Head of caudate nucleus (tissue), 42 donors: ENCODE results near the gene FAM110A.
A peak's percentile ranks its signal among the peaks of the same experiment; 100 is the strongest.
"Not testable (repeated sequence)": the region's sequence is repeated elsewhere in the genome, so short reads cannot be mapped to it uniquely, and the experiment has no call there.

Source experiments
- DNase-seq, 42 donors: peaks; one replicate each; pipeline versions ENCODE4 v3.0.0 to v3.0.0-alpha.2; 2020 to 2021; ENCODE audit warnings: mixed read lengths in 7 of 42
- intact Hi-C: fragments of 100-400 bp; cut with DNase I; formaldehyde crosslinking; loops from one replicate; pipeline ENCODE4 v1.15.0; 2022

Gene FAM110A

DNA sequence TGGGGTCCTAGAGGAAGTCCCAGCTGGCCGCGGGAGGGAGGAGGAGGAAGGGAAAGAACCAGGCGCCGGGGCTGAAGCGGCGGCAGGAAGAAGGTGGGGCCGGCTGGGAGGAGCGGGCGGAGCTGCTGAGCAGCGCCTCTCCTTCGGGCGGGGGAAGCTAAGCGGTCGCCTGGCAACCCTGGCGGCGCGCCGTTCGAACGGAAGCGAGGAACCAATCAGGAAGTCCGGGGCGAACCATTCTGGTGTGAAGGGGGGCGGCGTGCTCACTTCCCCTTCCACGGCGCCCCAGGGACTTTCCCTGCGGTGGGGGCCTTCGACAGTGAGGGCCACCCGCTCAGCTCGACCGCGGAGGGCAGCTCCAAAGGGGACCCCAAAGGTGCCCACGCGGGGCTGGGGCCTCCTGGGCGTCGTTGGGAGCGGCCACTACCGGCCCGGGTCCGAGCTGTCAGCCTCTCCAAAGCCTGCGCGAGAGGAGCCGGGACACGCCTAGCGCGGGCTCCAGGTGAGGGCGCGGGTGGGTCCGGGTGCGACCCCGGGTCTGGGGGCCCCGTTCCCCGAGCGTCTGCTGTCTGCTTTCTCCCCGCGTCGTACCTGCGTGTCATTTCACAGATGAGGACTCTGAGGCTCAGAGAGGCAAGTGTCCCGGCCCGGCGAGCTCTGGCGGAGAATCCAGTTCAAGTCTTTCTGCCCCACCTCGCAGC, at the start of gene FAM110A:
TSS of gene FAM110A (plus strand) at position 266 of the 701 bp plus-strand sequence. CDS start 11,090 bp downstream, outside the sequence.
- intact Hi-C loops, result no loop called here
- DNase-seq, result peak; percentile 87 to 98 (median 95)

DNA sequence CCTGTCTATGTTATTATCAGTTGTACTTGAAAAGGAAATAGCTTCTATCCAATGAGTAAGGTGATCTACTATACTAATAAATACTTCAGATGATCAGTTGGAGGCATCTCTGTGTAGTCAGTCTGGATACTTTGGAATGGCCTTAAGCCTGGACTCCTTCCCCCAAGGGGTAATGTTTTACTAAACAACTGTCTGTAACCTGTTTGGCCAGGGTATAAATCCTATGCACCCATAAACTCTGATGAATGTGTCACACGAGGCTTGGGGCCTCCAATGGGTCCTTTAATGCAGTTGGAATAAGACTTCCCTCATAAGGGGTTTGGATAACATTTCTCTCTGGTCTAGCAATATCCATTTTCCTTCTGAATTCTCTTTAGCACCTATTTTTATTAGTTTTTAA, 45.7 kb upstream of the FAM110A start:
- intact Hi-C loops, result no loop called here
- DNase-seq, result no peak

DNA sequence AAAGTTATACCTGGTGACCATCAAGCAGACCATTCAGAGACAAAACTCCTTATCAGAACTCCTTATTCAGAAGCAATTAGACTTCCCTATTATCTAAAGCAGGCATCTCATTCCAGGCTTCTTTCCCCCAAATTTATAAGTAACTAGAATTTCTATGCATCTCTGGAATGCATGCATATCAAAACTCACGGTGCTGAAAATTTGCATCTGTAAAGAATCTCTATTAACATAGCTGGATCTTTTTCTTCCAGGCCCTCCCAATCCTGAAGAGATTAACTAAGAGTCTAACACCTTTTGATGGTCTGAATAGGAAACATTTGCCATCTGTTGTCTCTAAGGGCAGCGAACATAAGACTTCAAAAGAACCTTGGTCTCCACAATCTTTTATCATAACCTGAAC, 42.5 kb upstream of the FAM110A start:
- no peak for DNase-seq
- intact Hi-C loops, result no loop called here

DNA sequence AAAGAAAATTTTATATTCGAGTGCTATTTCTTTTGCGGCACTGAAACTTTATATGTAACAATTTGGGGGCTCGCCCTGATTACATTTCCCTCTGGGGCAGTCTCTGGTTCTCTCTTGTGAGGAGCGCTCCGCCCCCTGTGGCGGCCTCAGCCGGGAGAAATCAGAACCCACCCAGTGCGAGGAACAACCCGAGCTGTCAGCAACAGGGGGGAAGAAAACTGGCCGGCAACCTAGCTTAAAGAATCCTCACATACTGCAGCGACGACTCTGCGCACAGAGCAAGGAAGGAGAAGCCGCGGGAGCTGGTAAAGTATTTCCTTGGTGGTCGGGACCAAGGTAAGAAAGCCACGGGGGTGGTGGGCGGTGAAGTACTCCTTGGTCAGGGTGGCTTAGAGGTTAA, 41.3 kb upstream of the FAM110A start:
- DNase-seq, result no peak
- intact Hi-C loops, result no loop called here

DNA sequence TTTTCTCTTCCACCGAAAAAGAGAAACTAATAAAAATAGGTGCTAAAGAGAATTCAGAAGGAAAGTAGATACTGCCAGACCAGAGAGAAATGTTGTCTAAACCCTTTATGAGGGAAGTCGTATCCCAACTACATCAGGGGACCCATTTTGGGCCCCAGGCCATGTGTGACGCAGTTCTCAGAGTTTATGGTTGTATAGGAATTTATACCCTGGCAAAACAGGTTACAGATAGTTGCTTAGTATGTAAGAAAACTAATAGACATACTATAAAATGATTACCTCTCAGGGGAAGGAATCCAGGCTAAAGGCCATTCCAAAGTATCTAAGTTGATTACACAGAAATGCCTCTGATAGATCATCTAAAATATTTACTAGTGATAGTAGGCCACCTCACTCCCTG, 36.6 kb upstream of the FAM110A start:
- DNase-seq, result no peak
- intact Hi-C loops, result no loop called here

DNA sequence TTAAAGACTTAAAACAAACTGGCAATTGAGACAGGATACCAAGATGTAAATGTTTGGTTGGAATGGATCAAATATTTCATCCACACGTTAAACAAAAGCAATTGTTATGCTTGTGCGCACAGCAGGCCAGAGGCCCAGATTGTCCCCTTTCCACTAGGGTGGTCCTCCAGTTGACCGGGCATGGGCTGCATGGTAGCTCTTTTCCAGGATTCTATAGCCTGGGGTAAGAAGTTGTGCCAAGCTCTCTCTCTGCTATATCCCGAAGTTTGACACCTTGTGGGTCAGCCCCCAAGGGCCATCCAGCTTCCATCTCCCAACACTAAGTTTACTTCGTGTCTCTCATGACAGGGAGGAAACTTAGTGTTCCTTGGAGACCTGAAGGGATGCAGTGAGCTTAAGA, 34.8 kb upstream of the FAM110A start:
- DNase-seq, intact Hi-C loops: not testable (repeated sequence)

DNA sequence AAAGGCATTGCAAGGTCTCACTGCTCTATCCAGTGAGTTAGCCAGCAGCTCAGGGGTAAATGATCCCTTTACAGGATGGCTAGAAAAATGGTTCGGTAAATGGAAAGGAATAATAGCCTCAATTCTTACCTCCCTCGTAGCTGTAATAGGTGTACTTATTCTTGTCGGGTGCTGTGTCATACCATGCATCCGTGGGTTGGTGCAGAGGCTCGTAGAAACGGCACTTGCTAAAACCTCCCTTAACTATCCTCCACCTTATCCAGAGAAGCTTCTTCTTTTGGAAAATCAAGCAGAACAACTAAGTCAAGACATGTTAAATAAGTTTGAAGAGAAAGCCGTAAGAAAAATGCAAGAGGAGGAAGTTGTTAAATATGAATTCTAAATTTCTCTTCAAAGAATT, 33.5 kb upstream of the FAM110A start:
- DNase-seq, result peak in 14 of 42 donors; percentile 10 to 64 (median 40)

DNA sequence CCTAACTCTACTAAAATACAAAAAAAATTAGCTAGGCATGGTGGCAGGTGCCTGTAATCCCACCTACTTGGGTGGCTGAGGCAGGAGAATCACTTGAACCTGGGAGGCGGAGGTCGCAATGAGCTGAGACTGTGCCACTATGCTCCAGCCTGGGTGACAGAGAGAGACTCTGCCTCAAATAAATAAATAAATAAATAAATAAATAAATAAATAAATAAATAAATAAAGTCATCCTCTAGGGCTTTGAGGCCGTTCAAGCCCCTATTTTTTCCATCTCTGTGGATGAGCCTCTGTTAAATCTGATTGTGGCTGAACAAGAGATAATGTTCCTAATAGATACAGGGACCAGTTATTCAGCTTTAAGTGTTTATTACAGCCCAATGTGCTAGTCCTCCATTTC, 31.8 kb upstream of the FAM110A start:
- intact Hi-C loops, result no loop called here
- DNase-seq, result no peak

More for the DNA sequence above, 33.5 kb upstream of the FAM110A start:
- intact Hi-C loops, result not testable (repeated sequence)

DNA sequence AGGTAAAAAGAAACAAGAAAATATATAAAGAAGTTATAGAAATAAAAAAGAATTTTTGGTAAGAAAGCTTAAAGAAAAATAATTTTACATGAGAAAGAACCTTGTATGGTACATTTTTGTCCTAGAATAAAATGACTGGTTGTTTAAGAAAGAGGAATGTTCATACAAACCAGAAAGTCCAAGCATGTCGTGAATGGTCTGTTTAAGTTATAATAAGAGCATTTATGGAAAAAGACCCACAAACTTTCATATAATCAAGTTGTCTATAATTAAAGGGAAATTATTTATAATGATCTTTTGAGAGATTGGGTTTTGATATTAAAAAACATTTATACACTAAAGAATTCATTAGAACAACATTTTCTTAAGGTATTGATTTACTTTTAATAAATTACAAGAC, 27.8 kb upstream of the FAM110A start:
- DNase-seq, result no peak
- intact Hi-C loops, result no loop called here

DNA sequence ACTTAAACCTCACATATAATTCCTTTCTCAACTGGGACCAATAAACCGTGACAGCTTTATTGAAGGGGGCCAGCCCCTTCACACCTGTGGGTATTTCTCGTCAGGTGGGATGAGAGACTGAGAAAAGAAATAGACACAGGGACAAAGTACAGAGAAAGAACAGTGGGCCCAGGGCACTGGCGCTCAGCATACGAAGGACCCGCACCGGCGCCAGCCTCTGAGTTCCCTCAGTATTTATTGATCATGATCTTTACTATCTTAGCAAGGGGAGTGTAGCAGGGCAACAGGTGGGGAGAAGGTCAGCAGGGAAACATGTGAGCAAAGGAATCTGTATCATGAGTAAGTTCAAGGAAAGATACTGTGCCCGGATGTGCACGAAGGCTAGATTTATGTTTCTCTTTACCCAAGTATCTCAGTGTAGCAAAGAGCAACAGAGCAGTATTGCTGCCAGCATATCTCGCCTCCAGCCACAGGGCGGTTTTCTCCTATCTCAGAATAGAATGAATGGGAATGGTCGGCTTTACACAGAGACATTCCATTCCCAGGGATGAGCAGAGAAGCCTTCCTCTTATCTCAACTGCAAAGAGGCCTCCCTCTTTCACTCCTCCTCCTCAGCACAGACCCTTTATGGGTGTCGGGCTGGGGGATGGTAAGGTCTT, 21.6 kb upstream of the FAM110A start:
- intact Hi-C loops, result loop anchor here (10.0 kb wide), 1 partner anchor 393 kb away; the partner anchor contains the start of gene C20orf202

DNA sequence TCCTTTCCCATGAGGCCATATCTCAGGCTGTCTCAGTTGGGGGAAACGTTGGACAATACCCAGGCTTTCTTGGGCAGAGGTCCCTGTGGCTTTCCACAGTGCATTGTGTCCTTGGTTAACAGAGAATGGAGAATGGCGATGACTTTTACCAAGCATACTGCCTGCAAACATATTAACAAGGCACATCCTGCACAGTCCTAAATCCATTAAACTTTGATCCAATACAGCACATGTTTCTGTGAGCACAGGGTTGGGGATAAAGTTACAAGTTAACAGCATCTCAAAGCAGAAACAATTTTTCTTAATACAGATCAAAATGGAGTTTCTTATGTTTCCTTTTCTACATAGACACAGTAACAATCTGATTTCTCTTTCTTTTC, 21.1 kb upstream of the FAM110A start:
- intact Hi-C loops, result loop anchor here (10.0 kb wide), 1 partner anchor 392 kb away; the partner anchor contains the start of gene C20orf202
- not testable (repeated sequence) for DNase-seq

More for the DNA sequence above, 21.6 kb upstream of the FAM110A start:
- DNase-seq, result not testable (repeated sequence)

DNA sequence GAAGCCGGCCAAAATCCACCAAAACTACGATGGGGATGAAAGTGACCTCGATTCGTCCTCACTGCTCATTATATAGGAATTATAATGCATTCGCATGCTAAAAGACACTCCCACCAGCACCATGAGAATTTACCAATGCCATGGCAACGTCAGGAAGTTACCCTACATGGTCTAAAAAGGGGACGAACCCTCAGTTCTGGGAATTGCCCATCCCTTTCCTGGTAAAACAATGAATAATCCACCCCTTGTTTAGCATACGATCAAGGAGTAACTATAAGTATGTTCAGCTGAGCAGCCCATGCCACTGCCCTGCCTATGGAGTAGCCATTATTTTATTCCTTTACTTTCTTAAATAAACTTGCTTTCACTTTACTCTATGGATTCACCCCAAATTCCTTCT, 20.1 kb upstream of the FAM110A start:
- intact Hi-C loops, result loop anchor here (10.0 kb wide), 1 partner anchor 391 kb away; the partner anchor contains the start of gene C20orf202
- DNase-seq, result no peak

DNA sequence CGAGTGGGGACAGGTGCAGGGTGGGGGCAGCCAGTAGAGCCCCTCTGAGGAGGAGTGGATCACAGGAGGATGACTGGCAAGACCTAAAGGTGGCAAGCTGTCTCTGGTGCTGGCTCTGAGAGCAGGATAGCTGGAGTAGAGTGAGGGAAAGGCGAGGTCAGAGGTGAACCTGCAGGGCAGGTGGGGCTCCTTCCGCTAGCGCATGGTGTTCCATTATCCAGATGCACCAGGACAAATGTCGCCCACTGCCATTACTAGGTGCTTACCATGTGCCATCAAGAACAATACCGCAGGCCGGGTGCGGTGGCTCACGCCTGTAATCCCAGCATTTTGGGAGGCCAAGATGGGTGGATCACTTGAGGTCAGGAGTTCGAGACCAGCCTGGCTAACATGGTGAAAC, 18.3 kb upstream of the FAM110A start:
- no peak for DNase-seq
- intact Hi-C loops, result loop anchor here (5.0 to 10.0 kb wide), 2 partner anchors 142 to 390 kb away; partner anchors contain the start of gene C20orf202

DNA sequence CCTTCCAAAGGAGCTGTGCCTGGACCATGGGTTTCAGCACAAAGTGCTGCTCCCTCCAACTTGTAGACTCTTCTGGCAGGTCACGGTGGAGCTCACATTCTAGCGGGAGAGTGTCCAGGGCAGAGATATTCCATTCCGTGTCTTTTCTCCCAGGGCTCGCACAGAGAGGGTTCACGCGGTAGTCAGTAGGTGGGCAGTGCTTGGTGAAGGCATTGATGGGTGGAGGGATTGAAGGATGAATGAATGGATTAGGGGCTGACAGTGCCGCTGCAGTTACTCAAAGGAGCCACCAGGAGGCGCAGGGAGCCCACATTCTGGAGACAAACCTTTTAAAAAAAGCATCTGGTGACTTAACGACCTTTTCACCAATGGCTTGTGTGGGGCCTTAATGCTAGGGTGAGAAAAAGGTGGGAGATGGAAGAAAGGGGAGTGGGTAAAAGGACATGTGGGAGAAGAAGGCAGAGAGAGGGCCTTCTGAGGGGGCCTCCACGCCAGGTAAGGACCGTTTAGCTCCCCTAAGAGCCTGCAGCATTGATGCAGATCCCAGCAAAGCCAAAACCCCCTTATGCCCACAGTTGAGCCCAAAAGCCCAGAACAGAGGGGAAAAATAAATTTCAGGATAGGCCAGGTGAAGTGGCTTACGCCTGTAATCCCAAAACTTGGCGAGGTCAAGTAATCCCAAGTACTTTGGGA, 17.5 kb upstream of the FAM110A start:
- intact Hi-C loops, result loop anchor here (5.0 to 10.0 kb wide), 2 partner anchors 141 to 389 kb away; partner anchors contain the start of gene C20orf202
- peak in 41 of 42 donors; percentile 41 to 86 (median 68) for DNase-seq

DNA sequence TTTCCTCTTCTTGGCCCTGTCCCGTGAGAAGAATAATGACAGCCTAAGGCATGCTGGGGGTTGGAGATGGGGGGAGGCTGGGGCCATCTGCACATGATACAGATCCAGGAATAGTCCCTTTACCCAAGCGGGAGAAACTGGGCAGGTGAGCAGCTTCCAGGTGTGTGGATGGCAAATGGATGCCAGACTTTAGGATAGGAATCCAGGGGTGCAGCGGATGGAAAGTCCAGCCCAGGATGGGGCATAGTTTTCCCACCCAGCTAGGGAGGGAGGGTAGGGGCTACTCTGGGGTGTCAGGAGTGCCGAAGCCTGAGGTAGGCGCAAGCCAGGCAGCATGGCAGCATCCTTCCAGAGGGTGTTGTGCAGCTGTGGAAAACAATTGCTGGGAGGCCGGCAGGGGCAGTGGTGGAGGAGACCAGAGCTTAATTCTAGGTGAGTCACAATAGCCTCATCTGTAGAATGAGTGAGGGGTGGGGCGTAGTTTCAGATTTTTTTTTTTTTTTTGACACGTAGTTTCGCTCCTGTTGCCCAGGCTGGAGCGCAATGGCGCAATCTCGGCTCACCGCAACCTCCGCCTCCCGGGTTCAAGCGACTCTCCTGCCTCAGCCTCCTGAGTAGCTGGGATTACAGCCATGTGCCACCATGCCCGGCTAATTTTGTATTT, 15.4 kb upstream of the FAM110A start:
- no peak for DNase-seq
- intact Hi-C loops, result loop anchor here (5.0 to 10.0 kb wide), 2 partner anchors 139 to 387 kb away; partner anchors contain the start of gene C20orf202

DNA sequence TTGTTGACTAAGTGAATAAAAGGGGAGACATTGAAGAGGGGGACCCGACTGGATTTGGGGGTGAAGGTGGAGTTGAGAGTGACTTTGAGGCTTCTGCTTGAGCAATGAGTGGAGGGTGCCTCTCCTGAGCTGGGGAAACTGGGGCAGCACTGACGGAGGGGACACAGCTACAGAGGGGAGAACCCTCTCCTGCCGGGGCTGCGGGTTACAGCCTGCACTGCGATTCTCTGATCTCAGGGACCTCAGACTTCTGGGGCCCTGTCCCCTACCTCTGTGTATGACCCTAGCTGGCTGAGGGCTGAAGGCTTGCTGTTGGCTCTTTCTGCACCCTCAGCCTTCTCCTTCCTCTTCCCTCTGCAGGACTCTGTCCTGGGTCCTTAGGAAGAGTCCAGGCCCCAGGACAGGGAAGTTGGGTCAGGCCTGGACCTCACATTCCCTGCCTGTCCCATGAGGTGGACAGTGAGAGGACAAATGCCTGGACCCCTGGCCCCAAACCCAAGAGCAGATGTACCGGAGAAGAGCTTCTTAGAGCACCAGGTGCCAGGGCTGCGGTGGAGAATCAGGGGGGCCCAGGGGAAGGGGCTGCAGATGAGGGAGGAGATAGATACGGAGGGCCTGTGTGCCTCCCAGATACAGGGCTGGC, 13.7 kb upstream of the FAM110A start:
- intact Hi-C loops, result loop anchor here (5.0 to 10.0 kb wide), 2 partner anchors 138 to 385 kb away; partner anchors contain the start of gene C20orf202
- DNase-seq, result no peak

DNA sequence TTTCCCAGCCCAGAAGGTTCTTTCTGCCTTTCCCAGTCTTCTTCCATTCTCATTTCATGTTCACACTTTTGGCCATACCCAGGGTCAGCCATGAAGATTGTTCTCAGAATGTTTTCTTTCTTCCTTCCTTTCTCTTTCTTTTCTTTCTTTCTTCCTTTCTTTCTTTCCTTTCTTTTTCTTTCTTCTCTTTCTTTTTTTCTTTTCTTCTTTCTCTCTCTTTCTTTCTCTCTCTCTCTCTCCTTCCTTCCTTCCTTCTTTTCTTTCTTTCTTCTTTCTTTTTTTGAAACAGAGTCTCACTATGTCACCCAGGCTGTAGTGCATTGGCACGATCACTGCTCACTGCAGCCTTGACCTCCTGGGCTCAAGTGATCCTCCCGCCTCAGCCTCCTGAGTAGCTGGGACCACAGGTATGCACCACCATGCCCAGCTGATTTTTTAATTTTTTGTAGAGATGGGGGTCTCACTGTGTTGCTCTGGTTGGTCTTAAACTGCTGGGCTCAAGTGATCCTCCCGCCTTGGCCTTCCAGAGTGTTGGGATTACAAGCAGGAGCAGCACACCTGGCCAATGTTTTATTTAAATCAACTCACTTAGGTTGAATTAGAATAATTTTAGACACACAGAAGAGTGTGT, 13.1 kb upstream of the FAM110A start:
- DNase-seq, result no peak
- intact Hi-C loops, result no loop called here
